ENCODE results near the gene DLG2.

DNA sequence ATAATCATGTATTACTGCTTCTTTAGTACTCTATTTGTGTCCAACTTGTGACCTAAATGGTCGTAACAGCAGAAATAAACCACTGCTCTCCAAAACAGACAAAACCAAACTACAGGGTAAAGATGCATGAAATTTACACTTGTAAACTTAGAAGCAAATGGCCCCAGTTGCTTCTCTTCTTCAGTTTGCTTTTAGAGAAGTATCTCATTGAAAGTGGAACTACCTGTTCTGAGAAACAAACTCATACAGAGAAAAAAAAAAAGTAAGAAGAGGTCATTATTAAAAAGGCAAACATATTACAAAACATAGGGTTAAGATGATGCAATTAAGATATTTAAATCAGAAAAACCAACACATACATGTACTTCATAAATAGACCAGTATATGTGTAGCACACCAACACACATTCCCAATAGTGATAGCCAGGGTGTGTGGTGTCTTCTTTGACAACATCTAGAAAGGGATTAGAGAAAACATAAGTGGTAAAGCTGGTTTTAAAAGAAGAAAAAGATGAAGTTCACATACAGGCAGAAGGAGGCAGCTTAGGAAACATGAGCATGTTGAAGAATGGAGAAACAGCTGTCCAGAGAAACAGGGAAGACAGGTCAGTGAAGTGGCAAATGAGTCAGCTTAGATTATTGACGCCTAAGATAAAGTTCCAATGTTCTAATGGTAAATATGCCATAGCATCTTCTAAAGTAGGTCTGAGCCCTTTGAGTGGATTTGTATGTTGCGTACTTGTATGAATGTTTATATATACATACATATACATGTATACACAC lies 1496.3 kb downstream of the DLG2 start:
- TF ChIP-seq, protein P1, sequence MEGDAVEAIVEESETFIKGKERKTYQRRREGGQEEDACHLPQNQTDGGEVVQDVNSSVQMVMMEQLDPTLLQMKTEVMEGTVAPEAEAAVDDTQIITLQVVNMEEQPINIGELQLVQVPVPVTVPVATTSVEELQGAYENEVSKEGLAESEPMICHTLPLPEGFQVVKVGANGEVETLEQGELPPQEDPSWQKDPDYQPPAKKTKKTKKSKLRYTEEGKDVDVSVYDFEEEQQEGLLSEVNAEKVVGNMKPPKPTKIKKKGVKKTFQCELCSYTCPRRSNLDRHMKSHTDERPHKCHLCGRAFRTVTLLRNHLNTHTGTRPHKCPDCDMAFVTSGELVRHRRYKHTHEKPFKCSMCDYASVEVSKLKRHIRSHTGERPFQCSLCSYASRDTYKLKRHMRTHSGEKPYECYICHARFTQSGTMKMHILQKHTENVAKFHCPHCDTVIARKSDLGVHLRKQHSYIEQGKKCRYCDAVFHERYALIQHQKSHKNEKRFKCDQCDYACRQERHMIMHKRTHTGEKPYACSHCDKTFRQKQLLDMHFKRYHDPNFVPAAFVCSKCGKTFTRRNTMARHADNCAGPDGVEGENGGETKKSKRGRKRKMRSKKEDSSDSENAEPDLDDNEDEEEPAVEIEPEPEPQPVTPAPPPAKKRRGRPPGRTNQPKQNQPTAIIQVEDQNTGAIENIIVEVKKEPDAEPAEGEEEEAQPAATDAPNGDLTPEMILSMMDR (IDR thresholded peaks at IDR 0.05) = no peak
- TF ChIP-seq POLR2A (IDR thresholded peaks at IDR 0.05) = no peak

Measured in sigmoid colon (tissue), 3 donors.